Lower leg skin (tissue), 4 donors: Measurements from ENCODE around the gene TTC13. TPM values are rescaled to one million over a fixed set of nuclear protein-coding genes. Genes with fewer than 3 reads are reported as not detected.

Source experiments
- DNase-seq, 2 donors: peaks; one replicate each; pipeline ENCODE4 v3.0.0-alpha.2; 2019; ENCODE audit warnings: low spot score in 2 of 2
- H3K4me3 ChIP-seq: fragments of 200-600 bp; sonication (generic); 2 replicates; pipeline ENCODE4 v1.5.1; 2017; ENCODE audit warnings: mild to moderate bottlenecking, low read depth; ENCODE audit not compliant: poor library complexity, severe bottlenecking
- POLR2A ChIP-seq, 2 donors: fragments of 450-650 bp; IDR thresholded peaks; one replicate each; pipeline ENCODE4 v1.6.1; 2016 to 2017; ENCODE audit warnings: antibody characterized with exemption in 2 of 2, mild to moderate bottlenecking in 1 of 2, moderate library complexity in 1 of 2
- WGBS, 2 donors: methylation state at CpG; one replicate each; pipeline ENCODE4 v1.1.5; 2018; 5-methylcytosine and 5-hydroxymethylcytosine counted together
- intact Hi-C: fragments of 100-400 bp; cut with DNase I; formaldehyde crosslinking; loops from one replicate; pipeline ENCODE4 v1.15.0; 2023; ENCODE audit warnings: low total_unique reads
- total RNA-seq, 4 donors: library from RNA; depleted of rRNA; stranded (reverse); fragments of >200 nt; gene quantifications; one replicate each; pipeline ENCODE4 v1.1.0, GENCODE V29; 2016
- TF ChIP-seq, protein P1 (sequence below), 3 donors: fragments of 450-650 bp; IDR thresholded peaks; one replicate each; pipeline ENCODE4 v1.5.1; 2016; ENCODE audit warnings: antibody characterized with exemption in 3 of 3, mild to moderate bottlenecking in 3 of 3, moderate library complexity in 2 of 3

Gene TTC13
- total RNA-seq, 4 donors from 2014 or later: 6.6 to 34.7 (median 24.7) TPM

DNA sequence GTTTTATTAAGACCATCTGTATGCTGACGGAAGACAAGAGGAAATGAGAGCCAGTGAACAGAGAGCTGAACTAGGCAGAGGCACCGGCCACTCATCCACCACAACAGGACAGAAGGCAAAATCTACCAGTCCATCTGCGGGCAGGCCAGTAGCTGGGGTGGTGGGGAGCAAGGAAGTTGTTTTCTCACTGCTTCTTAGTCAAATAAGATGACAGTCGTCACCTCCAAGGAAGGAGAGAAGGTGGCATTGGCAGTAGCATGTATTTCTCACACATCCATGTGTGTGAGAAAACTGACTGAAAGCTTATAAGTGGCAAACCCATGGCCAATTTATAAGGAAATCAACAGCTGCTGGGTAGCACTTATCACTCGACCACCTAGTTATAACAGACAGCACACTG, 8.2 kb downstream of the TTC13 start:
- H3K4me3 ChIP-seq: no peak overlapping the region
- intact Hi-C loops: no loop called here
- no peak for DNase-seq
- TF ChIP-seq POLR2A (IDR thresholded peaks at IDR 0.05): no peak
- TF ChIP-seq, protein P1, sequence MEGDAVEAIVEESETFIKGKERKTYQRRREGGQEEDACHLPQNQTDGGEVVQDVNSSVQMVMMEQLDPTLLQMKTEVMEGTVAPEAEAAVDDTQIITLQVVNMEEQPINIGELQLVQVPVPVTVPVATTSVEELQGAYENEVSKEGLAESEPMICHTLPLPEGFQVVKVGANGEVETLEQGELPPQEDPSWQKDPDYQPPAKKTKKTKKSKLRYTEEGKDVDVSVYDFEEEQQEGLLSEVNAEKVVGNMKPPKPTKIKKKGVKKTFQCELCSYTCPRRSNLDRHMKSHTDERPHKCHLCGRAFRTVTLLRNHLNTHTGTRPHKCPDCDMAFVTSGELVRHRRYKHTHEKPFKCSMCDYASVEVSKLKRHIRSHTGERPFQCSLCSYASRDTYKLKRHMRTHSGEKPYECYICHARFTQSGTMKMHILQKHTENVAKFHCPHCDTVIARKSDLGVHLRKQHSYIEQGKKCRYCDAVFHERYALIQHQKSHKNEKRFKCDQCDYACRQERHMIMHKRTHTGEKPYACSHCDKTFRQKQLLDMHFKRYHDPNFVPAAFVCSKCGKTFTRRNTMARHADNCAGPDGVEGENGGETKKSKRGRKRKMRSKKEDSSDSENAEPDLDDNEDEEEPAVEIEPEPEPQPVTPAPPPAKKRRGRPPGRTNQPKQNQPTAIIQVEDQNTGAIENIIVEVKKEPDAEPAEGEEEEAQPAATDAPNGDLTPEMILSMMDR (IDR thresholded peaks at IDR 0.05): no peak
- WGBS, 2 donors: 82 to 86% methylated on average over 5 of the region's 5 CpGs

DNA sequence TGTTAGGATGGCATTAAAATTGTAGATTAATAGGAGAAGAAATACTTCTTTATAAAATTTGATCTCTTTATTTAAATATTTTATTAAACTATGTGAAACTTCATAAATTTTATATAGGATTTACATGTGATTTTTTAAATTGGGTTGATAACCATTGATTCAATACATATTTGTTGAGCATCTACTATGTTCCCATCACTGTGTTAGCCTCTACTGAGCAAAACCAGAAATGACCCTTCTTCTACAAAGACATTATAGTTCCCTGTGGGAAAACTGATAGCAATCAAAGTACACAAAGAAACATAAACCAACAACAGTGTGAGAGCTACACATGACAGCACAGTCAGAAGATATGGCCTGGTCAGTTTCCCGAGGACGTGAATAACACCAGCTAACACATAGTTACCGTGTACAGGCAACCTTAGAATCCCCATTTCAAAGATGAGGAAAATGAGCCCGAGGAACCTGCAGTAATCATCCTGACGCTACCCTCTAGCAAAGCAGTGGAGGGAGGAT, 12.2 kb downstream of the TTC13 start:
- no peak for DNase-seq
- TF ChIP-seq, protein P1 (IDR thresholded peaks at IDR 0.05): no peak
- no peak for TF ChIP-seq POLR2A (IDR thresholded peaks at IDR 0.05)
- 96 to 97% methylated on average over 5 of the region's 5 CpGs for WGBS, 2 donors
- intact Hi-C loops: no loop called here
- no peak overlapping the region for H3K4me3 ChIP-seq

DNA sequence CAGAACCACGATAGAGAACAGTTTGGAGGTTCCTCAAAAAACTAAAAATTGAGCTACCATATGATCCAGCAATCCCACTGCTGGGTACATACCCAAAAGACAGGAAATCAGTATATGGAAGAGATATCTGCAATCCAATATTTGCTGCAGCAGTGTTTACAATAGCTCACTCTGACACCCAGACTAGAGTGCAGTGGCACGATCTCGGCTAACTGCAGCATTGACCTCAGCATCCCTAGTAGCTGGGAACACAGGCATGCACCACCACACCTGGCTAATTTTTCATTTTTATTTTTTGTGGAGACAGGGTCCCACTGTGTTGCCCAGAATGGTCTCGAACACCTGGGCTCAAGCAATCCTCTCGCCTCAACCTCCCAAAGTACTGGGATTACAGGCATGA, 13.1 kb downstream of the TTC13 start:
- no peak overlapping the region for H3K4me3 ChIP-seq
- intact Hi-C loops: no loop called here
- DNase-seq: no peak
- WGBS, 2 donors: 94% methylated on average over 5 of the region's 5 CpGs
- TF ChIP-seq POLR2A (IDR thresholded peaks at IDR 0.05): no peak
- TF ChIP-seq, protein P1 (IDR thresholded peaks at IDR 0.05): no peak

DNA sequence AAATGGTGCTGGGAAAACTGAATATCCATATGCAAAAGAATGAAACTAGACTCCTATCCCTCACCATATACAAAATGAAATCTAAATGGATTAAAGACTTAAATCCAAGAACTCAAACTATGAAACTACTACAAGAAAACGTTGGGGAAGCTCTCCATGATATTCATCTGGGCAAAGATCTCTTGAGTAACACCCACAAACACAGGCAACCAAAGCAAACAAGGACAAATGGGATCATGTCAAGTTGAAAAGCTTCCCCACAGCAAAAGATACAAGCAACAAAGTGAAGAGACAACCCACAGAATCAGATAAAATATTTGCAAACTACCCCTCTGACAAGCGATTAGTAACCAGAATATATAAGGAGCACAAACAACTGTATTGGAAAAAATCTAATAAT, 13.8 kb downstream of the TTC13 start:
- intact Hi-C loops: no loop called here
- 38 to 47% methylated on average over 2 of the region's 2 CpGs for WGBS, 2 donors
- TF ChIP-seq POLR2A (IDR thresholded peaks at IDR 0.05): no peak
- TF ChIP-seq, protein P1 (IDR thresholded peaks at IDR 0.05): no peak
- DNase-seq: no peak
- H3K4me3 ChIP-seq: no peak overlapping the region

DNA sequence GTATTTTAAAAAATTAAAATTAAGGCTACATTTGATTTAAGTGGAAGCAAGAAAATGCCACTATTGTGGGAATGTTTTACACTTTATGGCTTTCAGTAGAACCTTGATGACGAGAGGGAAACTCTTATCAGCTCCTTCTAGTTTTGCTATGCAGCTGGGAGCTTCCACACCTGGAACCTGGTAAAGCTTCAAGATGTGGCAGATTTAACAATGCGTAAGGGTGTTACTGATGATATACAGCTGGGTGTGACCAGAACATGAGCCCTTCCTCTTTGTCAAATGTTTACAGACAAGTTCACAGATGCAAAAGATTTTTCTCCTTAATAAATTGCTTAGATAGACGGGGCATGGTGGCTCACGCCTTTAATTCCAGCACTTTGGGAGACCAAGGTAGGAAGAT, 20.3 kb downstream of the TTC13 start:
- DNase-seq: no peak
- 66% methylated on average over 4 of the region's 4 CpGs for WGBS, 2 donors
- TF ChIP-seq, protein P1 (IDR thresholded peaks at IDR 0.05): no peak
- TF ChIP-seq POLR2A (IDR thresholded peaks at IDR 0.05): no peak
- H3K4me3 ChIP-seq: no peak overlapping the region
- intact Hi-C loops: no loop called here

DNA sequence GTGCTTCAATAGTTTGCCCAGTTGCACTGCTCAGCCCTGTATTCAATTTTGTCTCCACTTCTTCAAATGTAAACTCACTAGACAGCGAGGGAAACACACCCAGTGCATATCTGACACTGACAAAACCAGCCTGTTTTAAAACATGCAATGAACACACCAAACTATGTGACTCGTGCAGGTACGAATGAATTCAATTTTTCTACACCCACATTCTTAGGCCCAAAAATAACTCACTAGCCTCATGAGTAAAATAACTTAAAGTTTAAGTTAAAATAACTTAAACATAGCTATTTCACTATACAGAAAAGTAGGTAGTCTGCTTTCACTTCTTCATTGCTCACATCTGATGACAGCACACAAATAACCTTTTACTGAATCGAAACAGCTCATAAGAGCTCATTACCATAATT, 21.1 kb downstream of the TTC13 start:
- no peak for DNase-seq
- H3K4me3 ChIP-seq: no peak overlapping the region
- TF ChIP-seq POLR2A (IDR thresholded peaks at IDR 0.05): no peak
- TF ChIP-seq, protein P1 (IDR thresholded peaks at IDR 0.05): no peak
- intact Hi-C loops: no loop called here
- WGBS, 2 donors: 65 to 68% methylated on average over 4 of the region's 4 CpGs
